Ovary (tissue), 3 donors: ENCODE measurements around the gene PCSK5.

Source experiments
- POLR2A ChIP-seq: fragments of 450-650 bp; IDR thresholded peaks from one replicate; pipeline ENCODE4 v1.6.1; 2017; ENCODE audit warnings: antibody characterized with exemption, mild to moderate bottlenecking, moderate library complexity
- TF ChIP-seq, protein P1 (sequence below), 3 donors: fragments of 450-650 bp in 2 of 3; fragments of 200-600 bp in 1 of 3; IDR thresholded peaks; one replicate each; pipeline versions ENCODE4 v1.5.1 to v1.8.0; 2016 to 2022; ENCODE audit warnings: antibody characterized with exemption in 3 of 3, mild to moderate bottlenecking in 1 of 3
- donor health status: DM: no; HTN: no; CAD: no.

DNA sequence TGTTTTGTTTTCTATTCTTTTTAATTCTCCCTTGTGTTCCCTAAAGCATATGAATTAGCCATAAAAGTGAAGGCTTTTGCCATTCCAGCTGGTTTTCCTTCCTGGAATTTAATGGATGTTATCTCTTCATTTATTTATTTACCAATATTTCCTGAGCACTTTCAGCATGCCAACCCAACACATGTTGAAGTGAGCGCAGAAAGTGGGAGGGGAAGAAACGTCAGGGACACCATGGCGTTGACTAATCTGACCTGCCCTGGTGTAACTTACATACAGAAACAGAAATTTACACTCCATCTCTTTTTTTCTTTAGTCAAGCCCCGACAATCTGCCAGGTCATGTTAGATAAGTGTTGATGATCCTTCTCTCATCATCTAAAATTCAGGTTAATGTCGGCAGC, 247.5 kb downstream of the PCSK5 start:
- TF ChIP-seq, protein P1, sequence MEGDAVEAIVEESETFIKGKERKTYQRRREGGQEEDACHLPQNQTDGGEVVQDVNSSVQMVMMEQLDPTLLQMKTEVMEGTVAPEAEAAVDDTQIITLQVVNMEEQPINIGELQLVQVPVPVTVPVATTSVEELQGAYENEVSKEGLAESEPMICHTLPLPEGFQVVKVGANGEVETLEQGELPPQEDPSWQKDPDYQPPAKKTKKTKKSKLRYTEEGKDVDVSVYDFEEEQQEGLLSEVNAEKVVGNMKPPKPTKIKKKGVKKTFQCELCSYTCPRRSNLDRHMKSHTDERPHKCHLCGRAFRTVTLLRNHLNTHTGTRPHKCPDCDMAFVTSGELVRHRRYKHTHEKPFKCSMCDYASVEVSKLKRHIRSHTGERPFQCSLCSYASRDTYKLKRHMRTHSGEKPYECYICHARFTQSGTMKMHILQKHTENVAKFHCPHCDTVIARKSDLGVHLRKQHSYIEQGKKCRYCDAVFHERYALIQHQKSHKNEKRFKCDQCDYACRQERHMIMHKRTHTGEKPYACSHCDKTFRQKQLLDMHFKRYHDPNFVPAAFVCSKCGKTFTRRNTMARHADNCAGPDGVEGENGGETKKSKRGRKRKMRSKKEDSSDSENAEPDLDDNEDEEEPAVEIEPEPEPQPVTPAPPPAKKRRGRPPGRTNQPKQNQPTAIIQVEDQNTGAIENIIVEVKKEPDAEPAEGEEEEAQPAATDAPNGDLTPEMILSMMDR (IDR thresholded peaks at IDR 0.05), result no peak
- no peak for TF ChIP-seq POLR2A
